MG63 (cell line): ENCODE data around the gene EEFSEC. TPM values are rescaled to one million over a fixed set of nuclear protein-coding genes. Genes with fewer than 3 reads are reported as not detected.

Experiments
- DNase-seq: peaks from one replicate; pipeline ENCODE4 v3.0.0-alpha.2; 2020
- H3K27me3 ChIP-seq: fragments of 250-450 bp; sonication (Bioruptor Pico); 2 replicates; pipeline ENCODE4 v1.5.1; 2020; ENCODE audit warnings: mild to moderate bottlenecking, moderate library complexity
- H3K36me3 ChIP-seq: fragments of 250-450 bp; sonication (Bioruptor Pico); 2 replicates; pipeline ENCODE4 v1.5.1; 2020; ENCODE audit warnings: mild to moderate bottlenecking, moderate library complexity
- H3K4me3 ChIP-seq: fragments of 250-450 bp; sonication (Bioruptor Pico); 2 replicates; pipeline ENCODE4 v1.5.1; 2020; ENCODE audit warnings: mild to moderate bottlenecking, moderate library complexity
- H3K9me3 ChIP-seq: fragments of 250-450 bp; sonication (Bioruptor Pico); 2 replicates; pipeline ENCODE4 v1.5.1; 2020; ENCODE audit warnings: mild to moderate bottlenecking, moderate library complexity
- total RNA-seq: library from RNA; depleted of rRNA; stranded (reverse); fragments of >200 nt; shearing (Covaris generic); gene quantifications from 2 replicates; pipeline ENCODE4 v1.2.3, GENCODE V29; 2014; ENCODE audit warnings: low replicate concordance

The EEFSEC gene
- total RNA-seq, 1 experiment from 2014 or later, result 6.8 TPM

GRCh38 chr3:128241741-128242140 lies 88.5 kb downstream of the EEFSEC start:
- Histone ChIP-seq H3K4me3 (no peak overlapping the region), H3K36me3 (no peaks in the 10 kb centered on the region), H3K9me3 (no peaks in the 10 kb centered on the region), H3K27me3 (no peaks in the 10 kb centered on the region)
- no peak for DNase-seq

- Histone ChIP-seq H3K4me3 (no peak overlapping the region), H3K9me3 (no peaks in the 10 kb centered on the region), H3K36me3 (no peaks in the 10 kb centered on the region), H3K27me3 (no peaks in the 10 kb centered on the region)
- DNase-seq, result no peak
Observed at GRCh38 chr3:128242818-128243601, 89.7 kb downstream of the EEFSEC start.

GRCh38 chr3:128243602-128244504 lies 90.6 kb downstream of the EEFSEC start:
- no peak overlapping the region for H3K4me3 ChIP-seq

GRCh38 chr3:128245460-128245859 lies 92.2 kb downstream of the EEFSEC start:
- H3K27me3 ChIP-seq, result no peaks in the 10 kb centered on the region
- no peaks in the 10 kb centered on the region; the same call in 1 of the 2 replicates for H3K36me3 ChIP-seq
- no peak for DNase-seq
- H3K9me3 ChIP-seq, result 0 out of 2 replicates have a peak, but pooled peaks cover under 1% of the 10 kb centered on the region
- H3K4me3 ChIP-seq, result no peak overlapping the region

More at GRCh38 chr3:128243602-128244504, 90.6 kb downstream of the EEFSEC start:
- Histone ChIP-seq H3K27me3 (no peaks in the 10 kb centered on the region), H3K36me3 (no peaks in the 10 kb centered on the region), H3K9me3 (no peaks in the 10 kb centered on the region)
- no peak for DNase-seq

GRCh38 chr3:128247666-128248409 lies 94.6 kb downstream of the EEFSEC start:
- H3K9me3 ChIP-seq, result 0 out of 2 replicates have a peak, but pooled peaks cover 2% of the 10 kb centered on the region
- no peak for DNase-seq
- no peak overlapping the region for H3K4me3 ChIP-seq
- no peaks in the 10 kb centered on the region; the same call in 1 of the 2 replicates for H3K36me3 ChIP-seq
- H3K27me3 ChIP-seq, result no peaks in the 10 kb centered on the region

- no peak overlapping the region for H3K4me3 ChIP-seq
- H3K27me3 ChIP-seq, result no peaks in the 10 kb centered on the region
- no peak for DNase-seq
- 0 out of 2 replicates have a peak, but pooled peaks cover 2% of the 10 kb centered on the region for H3K9me3 ChIP-seq
- H3K36me3 ChIP-seq, result no peaks in the 10 kb centered on the region; the same call in 1 of the 2 replicates
Observed at GRCh38 chr3:128252083-128252482, 98.8 kb downstream of the EEFSEC start.

GRCh38 chr3:128253150-128253549 lies 99.9 kb downstream of the EEFSEC start:
- no peaks in the 10 kb centered on the region for H3K27me3 ChIP-seq
- DNase-seq, result no peak
- H3K9me3 ChIP-seq, result 0 out of 2 replicates have a peak, but pooled peaks cover 2% of the 10 kb centered on the region
- no peak overlapping the region for H3K4me3 ChIP-seq
- H3K36me3 ChIP-seq, result no peaks in the 10 kb centered on the region; the same call in 1 of the 2 replicates

GRCh38 chr3:128254066-128254590 lies 100.8 kb downstream of the EEFSEC start:
- H3K4me3 ChIP-seq, result no peak overlapping the region
- H3K36me3 ChIP-seq, result no peaks in the 10 kb centered on the region; the same call in 1 of the 2 replicates
- H3K27me3 ChIP-seq, result no peaks in the 10 kb centered on the region
- H3K9me3 ChIP-seq, result peaks cover 2% of the 10 kb centered on the region
- no peak for DNase-seq

- no peak overlapping the region for H3K4me3 ChIP-seq
- no peaks in the 10 kb centered on the region for H3K27me3 ChIP-seq
- peaks cover 7% of the 10 kb centered on the region for H3K9me3 ChIP-seq
- DNase-seq, result no peak
- H3K36me3 ChIP-seq, result no peaks in the 10 kb centered on the region
Observed at GRCh38 chr3:128254967-128255366, 101.7 kb downstream of the EEFSEC start.

GRCh38 chr3:128256131-128256530 lies 102.8 kb downstream of the EEFSEC start:
- no peaks in the 10 kb centered on the region for H3K36me3 ChIP-seq
- H3K9me3 ChIP-seq, result peaks cover 12% of the 10 kb centered on the region
- DNase-seq, result no peak
- H3K27me3 ChIP-seq, result no peaks in the 10 kb centered on the region
- H3K4me3 ChIP-seq, result no peak overlapping the region

- Histone ChIP-seq H3K27me3 (no peaks in the 10 kb centered on the region), H3K9me3 (peaks cover 12% of the 10 kb centered on the region), H3K4me3 (no peak overlapping the region), H3K36me3 (no peaks in the 10 kb centered on the region)
- DNase-seq, result no peak
Observed at GRCh38 chr3:128257632-128258031, 104.4 kb downstream of the EEFSEC start.

GRCh38 chr3:128260275-128260674 lies 107.0 kb downstream of the EEFSEC start:
- no peaks in the 10 kb centered on the region; the same call in 1 of the 2 replicates for H3K36me3 ChIP-seq
- peaks cover 12% of the 10 kb centered on the region for H3K9me3 ChIP-seq
- no peak for DNase-seq
- no peak overlapping the region for H3K4me3 ChIP-seq
- no peaks in the 10 kb centered on the region for H3K27me3 ChIP-seq

- Histone ChIP-seq H3K4me3 (no peak overlapping the region), H3K9me3 (peaks cover 12% of the 10 kb centered on the region)
- no peak for DNase-seq
Observed at GRCh38 chr3:128262457-128262856, 109.2 kb downstream of the EEFSEC start.

GRCh38 chr3:128263118-128263517 lies 109.8 kb downstream of the EEFSEC start:
- Histone ChIP-seq H3K9me3 (peaks cover 12% of the 10 kb centered on the region), H3K36me3 (no peaks in the 10 kb centered on the region; the same call in 1 of the 2 replicates), H3K27me3 (no peaks in the 10 kb centered on the region), H3K4me3 (no peak overlapping the region)
- no peak for DNase-seq

More at GRCh38 chr3:128262457-128262856, 109.2 kb downstream of the EEFSEC start:
- no peaks in the 10 kb centered on the region for H3K27me3 ChIP-seq
- no peaks in the 10 kb centered on the region; the same call in 1 of the 2 replicates for H3K36me3 ChIP-seq

- H3K36me3 ChIP-seq, result no peaks in the 10 kb centered on the region; the same call in 1 of the 2 replicates
- DNase-seq, result no peak
- peaks cover 12% of the 10 kb centered on the region for H3K9me3 ChIP-seq
- no peaks in the 10 kb centered on the region for H3K27me3 ChIP-seq
- H3K4me3 ChIP-seq, result no peak overlapping the region
Observed at GRCh38 chr3:128263946-128264345, 110.7 kb downstream of the EEFSEC start.

GRCh38 chr3:128266453-128266852 lies 113.2 kb downstream of the EEFSEC start:
- H3K9me3 ChIP-seq, result no peaks in the 10 kb centered on the region
- no peaks in the 10 kb centered on the region for H3K27me3 ChIP-seq
- H3K36me3 ChIP-seq, result no peaks in the 10 kb centered on the region; the same call in 1 of the 2 replicates
- no peak for DNase-seq
- H3K4me3 ChIP-seq, result no peak overlapping the region
